ENCODE data around the gene MAPK1. TPM values are rescaled to one million over a fixed set of nuclear protein-coding genes. Genes with fewer than 3 reads are reported as not detected.

The MAPK1 gene
- total RNA-seq, 4 donors from 2014 or later, result 72.3 to 121 (median 85.2) TPM

DNA sequence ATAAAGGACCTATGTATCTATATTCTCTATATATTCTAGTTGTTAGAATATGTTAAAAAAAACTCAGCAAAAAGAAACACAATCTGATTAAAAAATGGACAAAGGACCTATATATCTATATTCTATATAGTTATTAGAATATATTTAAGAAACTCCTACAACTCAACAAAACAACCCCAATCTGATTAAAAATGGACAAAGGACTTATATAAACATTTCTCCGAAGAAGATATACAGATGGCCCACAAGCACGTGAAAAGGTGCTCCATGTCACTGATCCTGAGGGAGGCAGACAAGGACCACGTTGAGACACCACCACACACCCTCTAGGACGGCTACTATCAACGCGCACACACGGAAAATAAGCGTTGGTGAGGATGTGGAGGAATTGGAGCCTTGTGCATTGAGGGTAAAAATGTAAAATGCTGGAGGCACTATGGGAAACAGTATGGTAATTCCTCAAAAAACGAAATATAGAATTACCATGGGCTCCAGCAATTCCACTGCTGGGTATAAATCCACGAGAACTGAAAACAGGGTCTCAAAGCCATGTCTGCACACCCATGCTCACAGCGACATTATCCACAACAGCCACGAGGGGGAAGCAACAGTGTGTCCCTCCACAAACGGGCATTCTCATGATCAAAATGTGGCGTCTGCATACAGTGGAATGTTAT is 154.6 kb downstream of the MAPK1 start:
- intact Hi-C loops (cut with DNase I; ENCODE audit: low total_unique reads), result loop anchor here (5.0 kb wide), 1 partner anchor 239 kb away; the partner anchor contains the start of gene PPM1F
- no peak overlapping the region for H3K4me3 ChIP-seq (ENCODE audit: low read depth, poor library complexity, severe bottlenecking)
- 6% methylated on average over 14 of the region's 14 CpGs for WGBS, 2 donors
- TF ChIP-seq POLR2A (IDR thresholded peaks at IDR 0.05), result no peak
- peak in 1 of 3 donors; percentile 20 for TF ChIP-seq CTCF (IDR thresholded peaks at IDR 0.05)
- DNase-seq (ENCODE audit: low spot score in 2 of 2), result peak; percentile 58 to 94

DNA sequence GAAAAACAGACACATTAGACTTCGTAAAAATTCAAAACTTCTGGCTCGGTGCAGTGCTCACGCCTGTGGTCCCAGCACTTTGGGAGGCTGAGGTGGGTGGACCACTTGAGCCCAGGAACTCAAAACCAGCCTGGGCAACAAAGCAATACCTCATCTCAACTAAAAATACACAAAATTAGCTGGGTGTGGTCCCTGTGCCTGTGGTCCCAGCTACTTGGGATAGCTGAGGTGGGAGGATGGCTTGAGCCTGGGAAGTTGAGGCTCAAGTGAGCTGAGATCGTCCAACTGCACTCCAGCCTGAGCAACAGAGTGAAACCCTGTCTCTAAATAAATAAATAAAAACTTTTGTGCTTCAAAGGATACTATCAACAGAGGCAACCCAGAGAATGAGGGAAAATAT is 155.6 kb downstream of the MAPK1 start:
- H3K4me3 ChIP-seq (ENCODE audit: low read depth, poor library complexity, severe bottlenecking), result no peak overlapping the region
- 81 to 89% methylated on average over 4 of the region's 4 CpGs for WGBS, 2 donors
- DNase-seq (ENCODE audit: low spot score in 2 of 2), result no peak
- TF ChIP-seq POLR2A (IDR thresholded peaks at IDR 0.05) (no peak), CTCF (IDR thresholded peaks at IDR 0.05) (no peak)
- intact Hi-C loops (cut with DNase I; ENCODE audit: low total_unique reads), result loop anchor here (5.0 kb wide), 1 partner anchor 240 kb away; the partner anchor contains the start of gene PPM1F

- no peak for TF ChIP-seq CTCF (IDR thresholded peaks at IDR 0.05)
- TF ChIP-seq POLR2A (IDR thresholded peaks at IDR 0.05), result no peak
- H3K4me3 ChIP-seq (ENCODE audit: low read depth, poor library complexity, severe bottlenecking), result no peak overlapping the region
- DNase-seq (ENCODE audit: low spot score in 2 of 2), result no peak
- 70 to 84% methylated on average over 7 of the region's 7 CpGs for whole genome bisulfite sequencing, 2 donors
- intact Hi-C loops (cut with DNase I; ENCODE audit: low total_unique reads), result loop anchor here (5.0 kb wide), 1 partner anchor 242 kb away; the partner anchor contains the start of gene PPM1F
Measured at GRCh38 chr22:21710156-21710555, 157.3 kb downstream of the MAPK1 start.

- 85 to 88% methylated on average over 8 of the region's 8 CpGs for WGBS, 2 donors
- DNase-seq (ENCODE audit: low spot score in 2 of 2), result no peak
- TF ChIP-seq POLR2A (IDR thresholded peaks at IDR 0.05) (no peak), CTCF (IDR thresholded peaks at IDR 0.05) (no peak)
- intact Hi-C loops (cut with DNase I; ENCODE audit: low total_unique reads), result loop anchor here (5.0 kb wide), 1 partner anchor 243 kb away; the partner anchor contains the start of gene PPM1F
- no peak overlapping the region for H3K4me3 ChIP-seq (ENCODE audit: low read depth, poor library complexity, severe bottlenecking)
Measured at GRCh38 chr22:21709688-21710087, 157.8 kb downstream of the MAPK1 start.

GRCh38 chr22:21708960-21709359 is 158.5 kb downstream of the MAPK1 start:
- WGBS, 2 donors, result 93 to 97% methylated on average over 6 of the region's 6 CpGs

More at GRCh38 chr22:21708960-21709359, 158.5 kb downstream of the MAPK1 start:
- TF ChIP-seq POLR2A (IDR thresholded peaks at IDR 0.05) (no peak), CTCF (IDR thresholded peaks at IDR 0.05) (no peak)
- intact Hi-C loops (cut with DNase I; ENCODE audit: low total_unique reads), result no loop called here
- no peak for DNase-seq (ENCODE audit: low spot score in 2 of 2)
- H3K4me3 ChIP-seq (ENCODE audit: low read depth, poor library complexity, severe bottlenecking), result no peak overlapping the region
